Measurements from ENCODE around the gene FRMD1.
"Not testable (repeated sequence)": the region's sequence is repeated elsewhere in the genome, so short reads cannot be mapped to it uniquely, and the experiment has no call there.

The FRMD1 gene

GRCh38 chr6:168093634-168094033 lies 14.6 kb upstream of the FRMD1 start:
- no peak for DNase-seq

GRCh38 chr6:168093071-168093505 lies 14.1 kb upstream of the FRMD1 start:
- DNase-seq, result no peak

GRCh38 chr6:168092541-168092940 lies 13.5 kb upstream of the FRMD1 start:
- DNase-seq, result no peak

GRCh38 chr6:168091381-168092264 lies 12.6 kb upstream of the FRMD1 start:
- no peak for DNase-seq

- DNase-seq, result no peak
Measured at GRCh38 chr6:168090706-168091105, 11.7 kb upstream of the FRMD1 start.

- no peak for DNase-seq
Measured at GRCh38 chr6:168090064-168090690, 11.2 kb upstream of the FRMD1 start.

GRCh38 chr6:168089186-168090063 lies 10.4 kb upstream of the FRMD1 start:
- no peak for DNase-seq

- no peak for DNase-seq
Measured at GRCh38 chr6:168088161-168089053, 9.4 kb upstream of the FRMD1 start.

GRCh38 chr6:168087436-168088160 lies 8.6 kb upstream of the FRMD1 start:
- no peak for DNase-seq

- no peak for DNase-seq
Measured at GRCh38 chr6:168086616-168087015, 7.6 kb upstream of the FRMD1 start.

- no peak for DNase-seq
Measured at GRCh38 chr6:168086066-168086465, 7.1 kb upstream of the FRMD1 start.

GRCh38 chr6:168084465-168085160 lies 5.6 kb upstream of the FRMD1 start:
- DNase-seq, result no peak

- no peak for DNase-seq
Measured at GRCh38 chr6:168083514-168083885, 4.5 kb upstream of the FRMD1 start.

- no peak for DNase-seq
Measured at GRCh38 chr6:168082860-168083513, 4.0 kb upstream of the FRMD1 start.

- no peak for DNase-seq
Measured at GRCh38 chr6:168081858-168082546, 3.0 kb upstream of the FRMD1 start.

GRCh38 chr6:168080393-168081077 lies 1.5 kb upstream of the FRMD1 start:
- DNase-seq, result no peak

- DNase-seq, result no peak
Measured at GRCh38 chr6:168078175-168078942, 653 bp downstream of the FRMD1 start.

GRCh38 chr6:168077401-168077800 lies 1.6 kb downstream of the FRMD1 start:
- not testable (repeated sequence) for DNase-seq

Data from CD4-positive, alpha-beta T cell treated with Interleukin-21 for 1 hour (primary cell).